NCI-H1092 (cell line): ENCODE measurements around the gene C5orf58.

Source experiments
- DNase-seq: peaks from one replicate; lab custom pipeline; 2025; lab: John Stamatoyannopoulos, UW

C5orf58 gene

DNA sequence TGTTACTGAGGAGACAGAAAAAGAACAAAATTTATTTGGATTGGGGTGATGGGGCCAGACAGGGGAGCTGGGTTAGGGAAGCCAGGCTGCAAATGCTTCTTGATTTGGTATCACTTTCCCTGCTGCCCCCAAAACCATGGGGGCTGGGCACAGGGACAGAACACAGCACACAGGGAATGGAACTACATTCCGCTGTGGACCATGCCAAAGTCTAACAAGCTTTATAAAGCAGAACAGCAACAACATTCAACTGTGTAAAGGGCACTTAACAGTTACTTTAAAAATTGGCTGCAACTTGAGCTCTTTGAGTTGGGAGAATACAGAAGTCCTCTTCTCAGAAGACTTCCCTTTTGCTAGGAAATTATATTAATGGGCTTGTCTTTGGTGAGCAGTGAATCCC, 23.8 kb downstream of the C5orf58 start:
- DNase-seq = no peak

DNA sequence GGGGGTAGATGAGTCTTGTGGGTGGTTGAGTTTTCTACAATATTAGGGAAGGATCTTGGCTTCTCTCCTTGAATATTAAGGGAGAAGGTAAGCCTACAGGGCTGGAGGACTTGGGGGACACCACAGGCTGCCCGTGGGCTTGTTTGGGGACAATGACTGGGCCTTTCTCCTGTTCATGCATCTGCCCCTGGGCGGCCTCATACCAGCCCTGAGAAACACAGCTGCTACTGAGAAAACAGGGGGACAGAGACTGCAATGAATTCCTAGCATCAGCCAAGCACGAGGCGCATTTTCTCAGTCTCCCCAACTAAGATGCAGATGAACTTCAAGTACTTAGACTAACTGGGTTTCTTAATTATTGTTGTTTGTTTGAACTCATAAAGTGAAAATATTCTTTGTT, 24.6 kb downstream of the C5orf58 start:
- no peak for DNase-seq

DNA sequence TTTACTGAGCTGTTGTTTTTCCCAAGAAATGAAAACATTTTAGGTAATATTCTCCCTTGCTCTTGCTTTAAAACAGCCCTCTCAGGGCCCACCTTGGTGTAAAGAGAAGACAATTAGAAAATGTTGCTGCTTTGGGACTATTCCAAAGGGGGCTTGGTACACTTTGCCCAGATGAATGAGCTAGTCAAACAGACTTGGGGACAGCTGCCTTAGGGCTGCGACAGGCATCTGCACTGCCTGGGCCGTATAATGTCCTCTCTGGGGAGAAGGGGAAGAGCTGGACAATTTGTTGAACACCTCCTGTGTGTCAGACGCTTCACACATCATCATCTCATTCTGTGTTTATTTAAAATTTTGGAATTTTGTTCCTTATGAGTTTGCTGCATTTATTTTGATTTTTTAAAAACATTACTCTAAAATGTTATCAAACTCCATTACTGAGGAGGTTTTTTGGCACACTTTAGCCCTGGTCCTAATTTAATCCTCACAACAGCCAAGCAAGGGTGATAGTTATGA, 28.8 kb downstream of the C5orf58 start:
- no peak for DNase-seq

DNA sequence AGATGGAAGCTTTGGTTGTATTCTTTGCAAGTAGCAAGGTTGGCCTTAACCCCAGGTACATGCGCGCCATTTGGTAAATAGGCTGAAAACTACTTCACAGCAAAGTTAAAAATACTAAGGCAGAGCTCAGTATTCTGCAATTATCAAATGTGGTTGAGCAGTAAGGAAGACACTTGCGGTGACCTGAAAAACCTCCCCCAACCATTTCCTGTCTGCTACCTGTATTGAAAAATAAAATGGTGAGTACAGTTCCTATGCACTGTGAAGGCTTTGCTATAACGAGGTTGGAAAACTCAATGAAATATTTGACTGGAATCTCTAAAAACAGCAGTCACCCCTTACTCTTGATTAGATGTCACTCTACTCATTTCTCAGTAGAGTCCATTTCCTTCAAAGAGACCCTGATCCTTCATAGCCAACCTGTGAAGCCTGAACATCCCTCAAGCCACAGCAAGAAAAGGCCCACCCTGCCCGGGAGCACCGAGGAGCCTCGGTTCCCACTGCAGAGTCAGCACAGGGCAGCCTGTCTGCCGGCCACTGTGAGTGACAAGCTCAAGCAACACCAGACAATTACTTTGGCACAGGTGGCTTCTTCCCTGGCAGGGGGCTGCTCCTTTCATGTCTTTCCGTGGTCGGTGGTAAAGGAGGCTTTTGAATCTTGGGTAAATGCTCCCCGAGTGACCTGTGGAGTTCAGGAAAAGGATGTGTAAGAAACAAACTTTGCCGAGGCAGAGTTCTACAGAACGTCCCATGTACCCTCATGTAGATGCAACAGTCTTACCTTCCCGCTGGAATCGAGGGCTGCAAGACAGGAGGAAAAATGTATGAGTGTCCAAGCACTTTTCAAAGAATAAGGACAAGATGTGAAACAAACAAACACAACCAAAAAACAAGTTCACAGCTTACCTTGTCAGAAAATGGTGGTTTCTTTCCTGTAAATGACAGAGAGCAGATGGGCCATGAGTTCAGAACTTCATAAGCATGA, 29.6 kb downstream of the C5orf58 start:
- DNase-seq = no peak

DNA sequence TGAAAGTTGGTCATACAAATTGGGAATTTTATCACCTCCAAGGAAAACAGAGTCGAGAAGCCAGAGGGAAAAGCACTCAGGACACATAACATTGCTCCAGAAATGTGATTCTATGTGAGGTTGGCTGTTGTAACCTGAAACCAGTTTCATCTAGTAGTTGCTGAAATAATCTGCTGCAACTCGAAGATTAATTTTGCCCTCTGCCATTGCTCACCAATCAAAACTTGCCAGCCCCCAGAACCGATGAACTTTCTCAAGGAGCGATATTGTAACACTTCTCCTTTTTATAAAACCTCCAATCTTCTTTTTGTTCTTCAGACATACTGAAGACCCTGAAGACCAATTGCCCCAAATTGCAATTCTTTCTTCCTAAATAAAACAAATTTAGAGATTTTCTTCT, 31.1 kb downstream of the C5orf58 start:
- DNase-seq = no peak

DNA sequence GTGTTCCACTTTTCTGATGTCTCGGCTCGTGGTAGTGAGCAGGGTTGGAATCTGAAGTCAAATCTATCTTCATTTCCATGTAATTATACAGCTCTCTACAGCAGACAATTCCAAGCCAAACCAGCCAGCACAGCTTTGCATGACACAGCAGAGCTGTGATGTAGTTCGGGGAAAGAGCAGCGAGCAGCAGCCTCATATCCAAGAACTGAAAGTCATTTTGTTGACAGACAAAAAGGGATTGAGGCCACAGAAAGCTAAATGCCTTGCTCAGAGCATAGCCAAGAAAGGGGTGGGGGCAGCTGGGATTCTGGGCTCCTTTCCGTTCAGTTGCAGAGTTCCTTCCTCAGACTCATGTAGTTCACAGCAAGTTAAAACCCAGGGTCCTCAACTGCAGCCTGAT, 32.7 kb downstream of the C5orf58 start:
- no peak for DNase-seq

DNA sequence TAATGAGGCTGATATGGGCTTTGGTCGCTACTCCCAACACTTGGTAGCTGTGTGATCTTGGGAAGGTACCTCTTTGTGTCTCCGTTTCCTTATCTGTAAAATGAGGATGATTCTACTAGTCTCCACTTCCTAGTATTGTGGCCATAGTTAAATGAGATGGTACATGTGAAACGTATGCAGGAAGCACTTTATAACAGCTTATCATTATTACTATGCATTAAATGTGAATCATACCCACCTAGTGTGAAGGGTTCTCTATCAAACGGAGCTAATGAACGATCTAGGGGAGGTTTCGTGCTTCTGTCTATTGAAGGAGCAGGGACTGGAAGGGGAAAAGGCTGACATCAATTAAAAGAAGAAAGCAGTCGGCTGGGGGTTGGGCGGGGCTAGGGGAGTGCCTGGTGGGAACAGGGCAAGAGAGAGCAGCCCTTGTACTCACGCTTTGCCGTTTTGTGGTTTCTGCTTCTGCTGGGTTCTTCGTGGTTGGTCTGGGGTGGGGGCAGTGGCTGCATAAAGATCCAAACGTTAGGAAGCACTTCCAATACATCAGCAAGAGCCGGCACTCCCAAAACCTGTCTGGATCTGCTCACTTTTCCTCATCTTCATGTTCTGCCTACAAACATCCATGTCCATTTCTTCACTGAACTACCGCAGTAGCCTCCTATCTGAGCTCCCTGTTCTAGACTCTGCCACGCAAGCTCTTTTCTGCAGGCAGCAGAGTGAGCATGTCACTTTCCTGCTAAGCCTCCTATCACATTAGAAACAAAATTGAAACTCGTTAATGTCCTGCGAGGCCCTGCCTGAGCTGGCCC, 34.0 kb downstream of the C5orf58 start:
- no peak for DNase-seq

DNA sequence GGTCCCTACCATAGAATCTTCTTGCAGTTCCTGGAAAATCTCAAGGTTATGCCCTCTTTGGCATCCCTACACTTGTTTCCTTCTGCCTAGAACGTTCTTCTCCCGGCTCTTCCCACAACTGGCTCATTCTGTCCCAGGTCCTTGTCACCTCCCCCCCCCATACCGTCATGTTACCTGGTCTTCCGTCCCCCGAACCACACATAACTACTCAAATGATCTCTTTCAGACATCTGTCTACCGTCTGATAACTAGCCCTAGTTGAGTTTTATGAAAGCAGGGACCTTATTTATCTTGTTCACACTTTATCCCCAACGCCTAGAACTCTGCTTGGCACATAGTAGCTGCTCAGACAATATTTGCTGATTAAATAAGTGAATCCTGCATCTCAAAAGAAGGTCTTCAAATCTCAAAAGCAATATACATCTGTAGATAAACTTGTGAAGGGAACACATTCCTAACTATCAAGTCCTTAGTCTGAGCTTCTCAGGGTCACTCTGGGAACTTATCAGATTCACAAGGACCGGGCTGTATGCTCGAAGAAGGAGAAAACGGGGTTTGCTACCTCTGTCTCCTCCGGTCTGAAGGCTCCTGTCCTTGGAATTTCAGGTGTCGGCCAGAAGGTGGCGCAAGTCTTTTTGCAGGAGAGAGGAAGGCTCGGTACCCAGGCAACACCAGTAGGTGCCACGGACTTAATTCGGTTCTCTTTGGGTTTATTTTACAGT, 34.8 kb downstream of the C5orf58 start:
- DNase-seq = peak; percentile 49

DNA sequence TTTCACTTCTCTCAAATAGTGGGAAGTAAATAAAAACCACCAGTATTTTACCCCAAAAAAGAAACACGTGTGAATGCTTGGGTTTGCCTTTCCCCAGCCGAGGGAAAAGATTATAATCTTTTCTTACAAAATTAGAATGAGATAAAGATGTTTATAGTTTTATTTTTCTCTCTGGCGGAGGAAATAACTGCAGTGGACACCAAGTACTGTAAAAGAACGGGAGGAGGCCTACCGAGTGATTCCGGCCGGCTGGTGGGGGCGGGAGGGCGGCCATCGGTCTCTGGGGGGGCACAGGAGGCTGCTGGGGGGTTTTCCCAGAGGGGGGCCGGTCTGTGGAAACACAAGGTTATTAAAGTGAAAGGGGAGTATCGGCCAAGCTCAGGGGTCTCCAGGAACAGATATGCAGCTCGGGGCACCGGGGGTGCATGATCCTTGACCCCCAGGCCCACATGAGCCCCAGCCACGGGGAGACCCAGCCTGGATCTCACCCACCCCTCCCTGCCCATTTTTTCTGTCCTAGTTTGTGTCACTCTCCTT, 35.4 kb downstream of the C5orf58 start:
- DNase-seq = no peak

DNA sequence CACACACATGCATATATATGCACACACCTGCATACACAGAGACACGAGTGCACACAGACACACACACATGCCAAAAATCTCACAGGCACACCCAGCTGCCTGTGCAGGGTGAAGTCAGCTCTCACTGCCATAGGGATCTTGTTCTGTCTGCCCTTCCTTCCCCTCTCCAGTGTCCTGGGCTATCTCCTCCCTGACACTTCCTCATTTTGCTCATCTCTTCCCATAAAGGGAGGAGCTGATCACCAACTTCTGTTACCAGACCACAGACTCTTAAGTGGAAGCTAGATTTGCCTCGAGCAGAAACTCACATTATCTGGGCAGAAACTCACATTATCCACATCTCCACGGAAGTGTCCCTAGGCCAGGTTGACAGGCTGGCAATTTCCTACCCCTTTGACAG, 36.1 kb downstream of the C5orf58 start:
- no peak for DNase-seq

DNA sequence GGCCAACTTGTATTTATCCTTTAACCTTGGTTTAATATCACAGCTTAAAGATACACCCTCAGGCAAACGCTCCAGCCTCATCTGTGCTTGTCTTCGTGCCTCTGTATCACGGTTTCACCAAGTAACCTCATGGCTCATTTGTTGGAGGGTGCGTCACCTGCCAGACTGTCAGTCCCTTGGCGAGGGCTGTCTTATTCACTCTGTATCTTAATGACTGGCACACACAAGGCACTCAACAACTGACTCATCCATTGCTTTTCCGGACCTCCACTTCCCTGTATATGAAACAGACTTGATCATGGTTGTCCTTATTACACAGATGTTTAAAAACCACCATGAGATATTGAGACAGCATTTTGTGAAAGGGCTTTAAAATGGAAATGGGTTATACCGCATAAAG, 36.8 kb downstream of the C5orf58 start:
- DNase-seq = no peak

DNA sequence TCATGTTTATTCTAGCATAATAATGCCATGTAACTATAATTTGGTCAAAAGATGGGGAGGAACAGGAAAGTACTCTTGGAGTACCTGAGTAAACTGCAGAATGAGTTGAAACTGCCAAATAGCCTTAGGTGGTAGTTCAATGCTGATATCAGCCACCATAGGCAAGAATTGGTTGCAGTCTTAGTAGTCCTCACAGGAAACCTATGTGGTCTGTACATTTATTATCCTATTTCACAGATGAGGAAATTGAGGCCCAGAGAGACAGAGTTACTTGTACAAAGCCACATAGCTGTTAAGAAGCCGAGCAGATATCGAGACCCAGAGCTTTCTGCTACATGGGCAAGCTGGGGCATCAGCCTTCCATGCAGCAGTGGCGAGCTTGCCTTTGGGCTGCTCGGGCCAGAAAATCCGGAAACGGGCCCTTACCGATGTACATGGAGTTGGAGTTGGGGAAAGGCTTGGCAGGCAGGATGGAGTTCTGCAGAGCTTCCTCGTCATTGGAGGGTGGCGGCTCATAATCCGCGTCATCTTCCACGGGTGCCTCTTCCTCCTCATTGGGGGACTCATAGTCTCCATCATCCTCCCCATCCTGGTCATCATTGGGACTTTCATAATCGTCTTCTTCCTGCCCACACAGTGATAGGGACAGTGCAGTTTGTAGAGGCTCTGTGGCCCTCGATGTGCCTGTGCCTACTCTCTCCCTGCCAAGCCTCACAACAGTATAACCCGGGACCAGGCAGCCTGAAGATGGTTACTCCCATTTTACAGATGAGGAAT, 37.7 kb downstream of the C5orf58 start:
- DNase-seq = no peak

DNA sequence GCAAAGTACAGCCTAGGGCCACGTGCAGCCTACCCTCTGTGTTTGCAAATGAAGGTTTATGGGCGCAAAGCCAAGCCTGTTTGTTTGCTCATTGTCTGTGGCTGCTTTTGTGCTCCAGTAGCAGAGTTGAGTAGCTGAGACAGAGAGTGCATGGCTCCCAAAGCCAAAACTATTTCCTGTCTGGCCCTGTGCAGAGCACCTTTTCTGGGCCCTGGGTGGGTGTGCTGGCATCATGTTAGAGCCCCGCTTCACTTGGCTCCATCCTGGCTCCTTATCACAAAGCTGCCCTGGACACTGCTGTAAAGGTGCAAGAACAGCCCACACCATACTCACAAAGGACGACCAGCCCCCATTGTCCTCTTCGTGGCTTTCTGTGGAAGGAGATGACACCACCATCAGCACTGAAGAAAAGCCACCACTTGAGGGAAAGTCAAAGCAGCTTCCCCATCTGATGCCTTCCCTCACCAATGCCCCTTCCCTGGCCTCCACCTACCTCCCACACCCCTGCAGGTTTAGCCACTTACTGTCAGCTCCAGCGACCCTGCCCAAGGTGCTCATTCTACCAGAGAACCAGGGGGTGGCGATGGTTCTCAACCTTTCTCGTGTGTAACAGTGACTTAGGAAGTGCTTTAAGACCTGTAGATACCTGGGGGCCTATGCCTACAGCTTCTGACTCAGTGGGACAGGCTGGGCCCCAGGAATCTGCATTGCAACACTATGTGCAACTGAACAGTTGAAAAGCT, 41.4 kb downstream of the C5orf58 start:
- peak; percentile 53 for DNase-seq

DNA sequence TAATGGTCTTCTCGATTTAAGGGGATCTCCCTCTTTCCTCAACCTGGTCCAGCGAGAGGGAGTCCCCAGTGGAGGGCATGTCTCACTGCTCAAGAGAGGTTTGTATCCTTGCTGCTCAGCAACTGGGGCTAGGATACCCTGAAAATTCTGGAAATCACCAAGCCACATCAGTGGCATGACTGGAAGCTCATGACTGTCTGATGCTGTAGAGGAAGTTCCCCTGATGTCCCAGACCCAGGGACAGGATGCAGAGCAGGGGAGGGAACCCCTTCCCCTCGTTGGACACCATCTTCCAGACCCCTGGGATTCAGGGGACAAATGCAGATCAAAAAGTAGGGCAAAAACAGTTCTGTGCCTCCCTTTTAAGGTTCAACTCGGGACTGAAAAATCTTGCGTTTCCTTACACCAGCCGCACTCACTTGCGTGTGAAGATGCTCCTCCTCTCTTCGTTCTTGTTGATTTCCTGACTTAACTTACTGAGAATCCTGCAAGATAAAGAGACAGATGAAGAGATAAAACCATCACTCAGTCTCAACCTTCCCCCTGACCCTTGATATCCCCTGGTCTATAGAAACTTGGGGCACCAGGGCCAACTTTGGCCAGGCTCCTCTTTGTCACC, 42.7 kb downstream of the C5orf58 start:
- no peak for DNase-seq

DNA sequence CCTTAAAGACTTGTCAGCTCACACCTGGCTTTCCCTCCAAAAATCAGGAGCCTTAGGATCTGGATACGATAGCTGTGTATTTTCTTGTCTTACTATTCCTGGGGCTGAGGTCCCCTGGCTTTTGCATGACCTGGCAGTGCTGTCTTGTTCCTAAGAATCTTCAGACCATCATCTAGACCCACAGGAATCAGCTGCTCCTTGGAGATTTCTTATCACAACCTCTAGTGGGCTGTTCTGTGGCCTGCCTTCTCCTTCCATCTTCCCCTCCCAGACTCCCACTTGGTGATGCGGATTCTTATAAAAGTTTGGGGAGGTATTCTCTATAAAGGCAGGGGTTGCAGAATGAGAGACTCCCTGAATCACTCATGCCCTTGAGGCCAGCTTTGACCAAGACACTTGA, 43.4 kb downstream of the C5orf58 start:
- no peak for DNase-seq

DNA sequence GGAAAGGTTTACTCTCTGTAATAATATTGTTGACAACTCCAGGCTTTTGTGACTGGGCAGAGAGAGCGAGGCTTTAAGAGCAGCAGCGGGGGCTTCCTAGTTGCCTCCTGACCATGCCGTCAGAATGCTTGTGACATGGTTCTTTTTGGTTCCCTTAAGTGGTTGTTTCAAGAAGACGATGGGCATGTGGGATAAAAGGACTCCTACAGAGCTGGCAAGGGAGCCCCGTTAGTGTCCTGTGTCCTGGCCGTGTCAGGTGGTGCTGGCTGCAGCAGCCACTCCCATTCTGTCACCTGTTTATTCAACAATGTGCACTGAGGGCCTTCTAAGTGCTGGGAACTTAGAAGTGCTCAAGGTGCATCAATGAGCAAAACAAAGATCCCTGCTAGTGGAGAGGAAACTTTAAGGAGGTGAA, 45.1 kb downstream of the C5orf58 start:
- no peak for DNase-seq

DNA sequence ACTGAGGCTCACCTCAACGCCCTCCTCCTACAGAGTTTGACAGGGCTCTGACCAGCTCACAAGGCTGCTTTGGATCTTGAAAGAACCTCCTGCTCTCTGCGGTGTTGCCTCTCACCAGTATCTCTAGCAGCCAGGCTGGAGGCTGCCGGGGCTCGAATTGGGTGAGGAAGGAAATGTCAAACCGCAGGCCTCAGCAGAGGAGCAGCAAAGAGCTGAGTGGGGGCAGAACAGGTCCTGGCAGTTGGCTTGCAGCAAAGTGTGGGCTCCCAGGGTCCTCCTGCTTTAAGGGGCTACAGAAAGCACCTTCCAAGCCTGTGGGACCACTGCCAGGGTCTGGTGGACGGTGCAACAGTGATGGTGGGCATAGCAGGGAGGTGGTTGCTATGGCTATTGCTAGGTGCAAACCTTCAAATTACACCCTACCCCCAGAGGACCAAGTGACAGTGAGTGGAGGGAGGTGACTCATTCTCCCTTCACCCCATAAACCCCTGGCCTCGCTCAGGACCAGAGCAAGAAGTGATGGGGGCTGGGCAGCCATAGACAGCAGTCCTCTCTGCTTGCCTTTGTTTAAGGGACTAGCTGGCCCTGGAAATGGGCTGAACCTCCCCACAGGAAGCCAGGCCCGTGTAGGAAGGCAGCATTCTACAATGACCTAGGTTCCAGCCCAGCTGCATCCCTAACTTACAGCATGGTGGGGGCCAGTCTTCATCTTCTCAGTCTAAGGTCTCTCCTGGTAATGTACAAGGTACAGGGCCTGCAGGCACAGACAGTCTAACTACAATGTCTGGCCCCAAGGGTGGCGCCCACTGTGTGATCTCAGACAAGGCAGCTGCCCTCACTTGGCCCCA, 46.0 kb downstream of the C5orf58 start:
- no peak for DNase-seq

DNA sequence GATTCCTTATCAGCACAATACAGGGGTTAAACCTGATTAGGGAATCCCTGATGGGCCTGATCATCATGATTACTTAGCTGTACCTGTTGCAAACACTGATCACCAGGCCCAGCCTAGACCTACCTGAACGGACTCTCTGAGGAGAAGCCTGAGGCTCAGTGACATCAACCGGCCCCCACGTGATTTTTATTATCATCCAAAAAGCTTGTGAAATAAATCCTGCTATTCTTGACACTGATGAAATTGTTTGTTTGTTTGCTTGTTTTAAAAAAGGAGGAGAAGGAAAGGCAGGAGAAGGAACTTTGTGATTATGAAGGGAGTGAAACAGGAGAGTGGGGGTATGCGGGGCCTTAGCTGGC, 46.7 kb downstream of the C5orf58 start:
- no peak for DNase-seq

DNA sequence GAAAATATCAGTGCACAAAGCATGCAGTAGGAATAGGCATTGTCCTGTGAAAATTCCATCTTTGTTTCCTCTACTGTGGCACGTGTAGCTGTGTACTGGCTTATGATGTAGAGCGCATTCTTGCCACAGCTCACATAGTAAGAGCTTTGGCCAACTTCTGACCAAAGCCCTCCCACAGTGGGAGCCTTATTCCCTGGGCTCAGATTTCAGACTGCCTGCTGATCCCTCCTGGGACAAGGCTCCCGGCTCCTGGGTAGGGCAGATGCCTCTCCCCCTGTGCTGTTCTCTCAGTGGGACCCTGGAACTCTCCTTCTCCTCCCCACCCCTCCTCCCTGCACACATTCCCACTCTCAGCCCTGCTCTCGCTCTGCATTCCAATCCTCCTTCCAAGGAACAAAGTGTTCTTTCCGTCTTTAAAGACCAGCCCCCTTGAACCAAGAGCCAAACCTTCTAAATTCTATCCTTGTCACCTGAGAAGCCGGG, 47.3 kb downstream of the C5orf58 start:
- DNase-seq = no peak
